Endothelial cell of umbilical vein (primary cell): ENCODE measurements around the gene MAB21L2.

Source experiments
- CTCF ChIP-seq, 2 donors: IDR thresholded peaks; 1 replicate in 1 of 2; 2 replicates in 1 of 2; pipeline ENCODE4 v1.5.1; 2011; ENCODE audit warnings: low read length in 2 of 2, mild to moderate bottlenecking in 2 of 2, moderate library complexity in 2 of 2, control low read depth in 1 of 2, inconsistent platforms in 1 of 2, low read depth in 1 of 2; ENCODE audit not compliant: insufficient read depth in 1 of 2; ENCODE audit errors: extremely low read depth in 1 of 2
- EZH2 ChIP-seq: IDR thresholded peaks from 2 replicates; pipeline ENCODE4 v1.6.1; 2012; ENCODE audit warnings: borderline replicate concordance, low read depth, mild to moderate bottlenecking, moderate library complexity, low read length, inconsistent platforms; ENCODE audit not compliant: severe bottlenecking
- FOS ChIP-seq: IDR thresholded peaks from 2 replicates; pipeline ENCODE4 v1.6.1; 2011; ENCODE audit warnings: mild to moderate bottlenecking, low read length, moderate library complexity, borderline replicate concordance; ENCODE audit not compliant: insufficient read depth
- GATA2 ChIP-seq: IDR thresholded peaks from 2 replicates; pipeline ENCODE4 v1.7.0; 2011; ENCODE audit warnings: low read depth, mild to moderate bottlenecking, moderate library complexity, mixed read lengths, low read length; ENCODE audit not compliant: insufficient read length, insufficient read depth
- JUN ChIP-seq: IDR thresholded peaks from 2 replicates; pipeline ENCODE4 v1.6.1; 2011; ENCODE audit warnings: borderline replicate concordance, low read depth; ENCODE audit not compliant: insufficient read length, insufficient read depth
- MAX ChIP-seq: IDR thresholded peaks from 2 replicates; pipeline ENCODE4 v1.6.1; 2011; ENCODE audit not compliant: insufficient read depth, insufficient read length
- MYC ChIP-seq: IDR thresholded peaks from one replicate; pipeline ENCODE4 v1.6.1; 2011; ENCODE audit warnings: mild to moderate bottlenecking, low read depth, low read length
- POLR2A ChIP-seq: IDR thresholded peaks from 2 replicates; pipeline ENCODE4 v1.6.1; 2012; ENCODE audit warnings: low read depth, mild to moderate bottlenecking, control low read depth, low read length
- POLR2AphosphoS5 ChIP-seq: IDR thresholded peaks from 2 replicates; pipeline ENCODE4 v1.6.1; 2012; ENCODE audit warnings: low read depth, mild to moderate bottlenecking, control low read depth, low read length, moderate library complexity; ENCODE audit not compliant: insufficient read depth

- TF ChIP-seq POLR2AphosphoS5: no peak
- no peak for TF ChIP-seq CTCF (IDR thresholded peaks at IDR 0.05; ENCODE audit: extremely low read depth in 1 of 2, insufficient read depth in 1 of 2, low read depth in 1 of 2, low read length in 2 of 2)
- no peak for TF ChIP-seq EZH2
- TF ChIP-seq MAX: no peak
- TF ChIP-seq POLR2A: no peak
- TF ChIP-seq FOS: no peak
- TF ChIP-seq JUN: no peak
- TF ChIP-seq MYC: no peak
- no peak for TF ChIP-seq GATA2
Observed at GRCh38 chr4:150581641-150582051, 305 bp upstream of the MAB21L2 start.
